ENCODE measurements around the gene RGS2.

The RGS2 gene

GRCh38 chr1:192797891-192798290 lies 10.9 kb upstream of the RGS2 start:
- H3K18ac ChIP-seq (ENCODE audit: low read length), result no peak overlapping the region
- DNase-seq (ENCODE audit: low spot score), result no peak
- no peak overlapping the region for H3K27ac ChIP-seq (replicated peaks; ENCODE audit: low read length)
- no peak overlapping the region for H2AFZ ChIP-seq (ENCODE audit: low read length)
- no peak overlapping the region for H3K4me2 ChIP-seq (ENCODE audit: insufficient read depth, low read length, poor library complexity, severe bottlenecking)
- H2BK12ac ChIP-seq (ENCODE audit: low read length), result no peak overlapping the region
- no peaks in the 10 kb centered on the region for H3K9me3 ChIP-seq (replicated peaks in 1 of 2; ENCODE audit: control insufficient read depth in 2 of 2, insufficient read depth in 1 of 2, low read depth in 1 of 2, low read length in 2 of 2)
- no CpG with 5 or more reads among the region's 7 CpGs for WGBS, 2 donors (ENCODE audit: extremely low coverage in 2 of 2, insufficient read length in 2 of 2, insufficient replicate concordance in 1 of 2)
- H4K8ac ChIP-seq (ENCODE audit: low read depth, low read length), result no peak overlapping the region
- no peak overlapping the region for H3K23ac ChIP-seq (ENCODE audit: low read depth, low read length, poor library complexity)
- no peak overlapping the region for H2BK15ac ChIP-seq (ENCODE audit: low read length)
- H4K91ac ChIP-seq (ENCODE audit: low read depth, low read length, poor library complexity), result no peak overlapping the region
- H3K4me1 ChIP-seq (ENCODE audit: control insufficient read depth in 2 of 2, insufficient read depth in 1 of 2, low read depth in 1 of 2, low read length in 2 of 2), result peaks cover 2 to 4% of the 10 kb centered on the region in 2 donors
- no peaks in the 10 kb centered on the region for H3K27me3 ChIP-seq (ENCODE audit: control insufficient read depth in 3 of 3, insufficient read depth in 3 of 3, low read depth in 1 of 3, low read length in 3 of 3)
- H2BK5ac ChIP-seq (ENCODE audit: low read length), result no peak overlapping the region
- no peak overlapping the region for H2BK120ac ChIP-seq (ENCODE audit: low read depth, low read length)
- no peaks in the 10 kb centered on the region for H3K36me3 ChIP-seq (replicated peaks in 1 of 2; ENCODE audit: control insufficient read depth in 2 of 2, insufficient read depth in 2 of 2, low read length in 2 of 2)
- no peaks in the 10 kb centered on the region for H3K79me1 ChIP-seq (ENCODE audit: low read depth, low read length)
- no peak overlapping the region for H3K4ac ChIP-seq (ENCODE audit: low read length)
- no peak overlapping the region for H3K9ac ChIP-seq (ENCODE audit: low read depth, low read length, poor library complexity)
- no peak overlapping the region for H2AK5ac ChIP-seq (ENCODE audit: low read depth, low read length)
- no peak overlapping the region for H3K4me3 ChIP-seq (ENCODE audit: low read length in 2 of 2)
- H3K14ac ChIP-seq (ENCODE audit: low read length), result no peak overlapping the region

GRCh38 chr1:192801451-192801850 lies 7.4 kb upstream of the RGS2 start:
- DNase-seq (ENCODE audit: low spot score), result no peak
- Histone ChIP-seq H2BK5ac (ENCODE audit: low read length) (no peak overlapping the region), H4K91ac (ENCODE audit: low read depth, low read length, poor library complexity) (no peak overlapping the region), H3K27me3 (ENCODE audit: control insufficient read depth in 3 of 3, insufficient read depth in 3 of 3, low read depth in 1 of 3, low read length in 3 of 3) (no peaks in the 10 kb centered on the region), H3K23ac (ENCODE audit: low read depth, low read length, poor library complexity) (no peak overlapping the region), H2BK15ac (ENCODE audit: low read length) (no peak overlapping the region), H3K4me2 (ENCODE audit: insufficient read depth, low read length, poor library complexity, severe bottlenecking) (no peak overlapping the region), H3K4ac (ENCODE audit: low read length) (no peak overlapping the region), H2AFZ (ENCODE audit: low read length) (no peak overlapping the region), H3K9ac (ENCODE audit: low read depth, low read length, poor library complexity) (no peak overlapping the region), H3K18ac (ENCODE audit: low read length) (no peak overlapping the region), H3K79me1 (ENCODE audit: low read depth, low read length) (no peaks in the 10 kb centered on the region), H2BK120ac (ENCODE audit: low read depth, low read length) (no peak overlapping the region), H3K36me3 (replicated peaks in 1 of 2; ENCODE audit: control insufficient read depth in 2 of 2, insufficient read depth in 2 of 2, low read length in 2 of 2) (no peaks in the 10 kb centered on the region), H3K27ac (replicated peaks; ENCODE audit: low read length) (no peak overlapping the region), H3K9me3 (replicated peaks in 1 of 2; ENCODE audit: control insufficient read depth in 2 of 2, insufficient read depth in 1 of 2, low read depth in 1 of 2, low read length in 2 of 2) (no peaks in the 10 kb centered on the region), H3K14ac (ENCODE audit: low read length) (no peak overlapping the region), H2AK5ac (ENCODE audit: low read depth, low read length) (no peak overlapping the region), H4K8ac (ENCODE audit: low read depth, low read length) (no peak overlapping the region), H3K4me3 (ENCODE audit: low read length in 2 of 2) (no peak overlapping the region), H2BK12ac (ENCODE audit: low read length) (no peak overlapping the region), H3K4me1 (ENCODE audit: control insufficient read depth in 2 of 2, insufficient read depth in 1 of 2, low read depth in 1 of 2, low read length in 2 of 2) (no peaks in the 10 kb centered on the region)
- no CpG with 5 or more reads among the region's 2 CpGs for WGBS, 2 donors (ENCODE audit: extremely low coverage in 2 of 2, insufficient read length in 2 of 2, insufficient replicate concordance in 1 of 2)

GRCh38 chr1:192802406-192802805 lies 6.4 kb upstream of the RGS2 start:
- no peaks in the 10 kb centered on the region for H3K79me1 ChIP-seq (ENCODE audit: low read depth, low read length)
- no peak overlapping the region for H3K4me2 ChIP-seq (ENCODE audit: insufficient read depth, low read length, poor library complexity, severe bottlenecking)
- H2BK15ac ChIP-seq (ENCODE audit: low read length), result no peak overlapping the region
- H3K18ac ChIP-seq (ENCODE audit: low read length), result no peak overlapping the region
- no peak overlapping the region for H2AFZ ChIP-seq (ENCODE audit: low read length)
- H2BK5ac ChIP-seq (ENCODE audit: low read length), result no peak overlapping the region
- H3K23ac ChIP-seq (ENCODE audit: low read depth, low read length, poor library complexity), result no peak overlapping the region
- no peak overlapping the region for H2BK120ac ChIP-seq (ENCODE audit: low read depth, low read length)
- H3K9me3 ChIP-seq (replicated peaks in 1 of 2; ENCODE audit: control insufficient read depth in 2 of 2, insufficient read depth in 1 of 2, low read depth in 1 of 2, low read length in 2 of 2), result no peaks in the 10 kb centered on the region
- H4K8ac ChIP-seq (ENCODE audit: low read depth, low read length), result no peak overlapping the region
- no peak overlapping the region for H3K4me3 ChIP-seq (ENCODE audit: low read length in 2 of 2)
- no peak overlapping the region for H4K91ac ChIP-seq (ENCODE audit: low read depth, low read length, poor library complexity)
- H3K4ac ChIP-seq (ENCODE audit: low read length), result no peak overlapping the region
- no peaks in the 10 kb centered on the region for H3K27me3 ChIP-seq (ENCODE audit: control insufficient read depth in 3 of 3, insufficient read depth in 3 of 3, low read depth in 1 of 3, low read length in 3 of 3)
- no peaks in the 10 kb centered on the region for H3K36me3 ChIP-seq (replicated peaks in 1 of 2; ENCODE audit: control insufficient read depth in 2 of 2, insufficient read depth in 2 of 2, low read length in 2 of 2)
- no peaks in the 10 kb centered on the region for H3K4me1 ChIP-seq (ENCODE audit: control insufficient read depth in 2 of 2, insufficient read depth in 1 of 2, low read depth in 1 of 2, low read length in 2 of 2)
- no peak for DNase-seq (ENCODE audit: low spot score)
- no peak overlapping the region for H3K9ac ChIP-seq (ENCODE audit: low read depth, low read length, poor library complexity)
- H3K27ac ChIP-seq (replicated peaks; ENCODE audit: low read length), result no peak overlapping the region
- no peak overlapping the region for H2BK12ac ChIP-seq (ENCODE audit: low read length)
- no peak overlapping the region for H2AK5ac ChIP-seq (ENCODE audit: low read depth, low read length)
- no peak overlapping the region for H3K14ac ChIP-seq (ENCODE audit: low read length)

GRCh38 chr1:192803501-192803900 lies 5.3 kb upstream of the RGS2 start:
- peaks cover 0 to 2% of the 10 kb centered on the region in 2 donors for H3K4me1 ChIP-seq (ENCODE audit: control insufficient read depth in 2 of 2, insufficient read depth in 1 of 2, low read depth in 1 of 2, low read length in 2 of 2)
- H3K4me2 ChIP-seq (ENCODE audit: insufficient read depth, low read length, poor library complexity, severe bottlenecking), result no peak overlapping the region
- no peaks in the 10 kb centered on the region for H3K36me3 ChIP-seq (replicated peaks in 1 of 2; ENCODE audit: control insufficient read depth in 2 of 2, insufficient read depth in 2 of 2, low read length in 2 of 2)

More at GRCh38 chr1:192803501-192803900, 5.3 kb upstream of the RGS2 start:
- Histone ChIP-seq H4K91ac (ENCODE audit: low read depth, low read length, poor library complexity) (no peak overlapping the region), H2BK120ac (ENCODE audit: low read depth, low read length) (no peak overlapping the region), H4K8ac (ENCODE audit: low read depth, low read length) (no peak overlapping the region), H3K23ac (ENCODE audit: low read depth, low read length, poor library complexity) (no peak overlapping the region), H2BK12ac (ENCODE audit: low read length) (no peak overlapping the region), H3K9ac (ENCODE audit: low read depth, low read length, poor library complexity) (no peak overlapping the region), H2AK5ac (ENCODE audit: low read depth, low read length) (no peak overlapping the region), H2BK5ac (ENCODE audit: low read length) (no peak overlapping the region), H3K14ac (ENCODE audit: low read length) (no peak overlapping the region), H3K4me3 (ENCODE audit: low read length in 2 of 2) (no peak overlapping the region), H3K18ac (ENCODE audit: low read length) (no peak overlapping the region), H3K79me1 (ENCODE audit: low read depth, low read length) (no peaks in the 10 kb centered on the region), H3K4ac (ENCODE audit: low read length) (no peak overlapping the region), H3K27me3 (ENCODE audit: control insufficient read depth in 3 of 3, insufficient read depth in 3 of 3, low read depth in 1 of 3, low read length in 3 of 3) (peaks cover 0 to 3% (median 0%) of the 10 kb centered on the region in 3 experiments), H2AFZ (ENCODE audit: low read length) (no peak overlapping the region), H2BK15ac (ENCODE audit: low read length) (no peak overlapping the region), H3K27ac (replicated peaks; ENCODE audit: low read length) (no peak overlapping the region), H3K9me3 (replicated peaks in 1 of 2; ENCODE audit: control insufficient read depth in 2 of 2, insufficient read depth in 1 of 2, low read depth in 1 of 2, low read length in 2 of 2) (no peaks in the 10 kb centered on the region)
- DNase-seq (ENCODE audit: low spot score), result no peak

Data from neuronal stem cell (in vitro differentiated cells).